GDM1 (cell line): ENCODE measurements around the gene KRTAP4-3.
"Not testable (repeated sequence)": the region's sequence is repeated elsewhere in the genome, so short reads cannot be mapped to it uniquely, and the experiment has no call there.

Experiments
- DNase-seq: peaks from one replicate; lab custom pipeline; 2025; lab: John Stamatoyannopoulos, UW

The KRTAP4-3 gene

GRCh38 chr17:41117846-41118386 lies 50.1 kb downstream of the KRTAP4-3 start, which contains the start of gene KRTAP4-11:
TSS of gene KRTAP4-11 (minus strand) at chr17:41118373. CDS start at chr17:41118315, 58 bp downstream.
- DNase-seq: not testable (repeated sequence)
